HuH-7.5 (cell line): ENCODE measurements around the gene IRS2.
"Not testable (repeated sequence)": the region's sequence is repeated elsewhere in the genome, so short reads cannot be mapped to it uniquely, and the experiment has no call there.

ENCODE experiments used
- DNase-seq: peaks from one replicate; pipeline ENCODE4 v3.0.0; 2011; ENCODE audit warnings: low spot score

The IRS2 gene, protein sequence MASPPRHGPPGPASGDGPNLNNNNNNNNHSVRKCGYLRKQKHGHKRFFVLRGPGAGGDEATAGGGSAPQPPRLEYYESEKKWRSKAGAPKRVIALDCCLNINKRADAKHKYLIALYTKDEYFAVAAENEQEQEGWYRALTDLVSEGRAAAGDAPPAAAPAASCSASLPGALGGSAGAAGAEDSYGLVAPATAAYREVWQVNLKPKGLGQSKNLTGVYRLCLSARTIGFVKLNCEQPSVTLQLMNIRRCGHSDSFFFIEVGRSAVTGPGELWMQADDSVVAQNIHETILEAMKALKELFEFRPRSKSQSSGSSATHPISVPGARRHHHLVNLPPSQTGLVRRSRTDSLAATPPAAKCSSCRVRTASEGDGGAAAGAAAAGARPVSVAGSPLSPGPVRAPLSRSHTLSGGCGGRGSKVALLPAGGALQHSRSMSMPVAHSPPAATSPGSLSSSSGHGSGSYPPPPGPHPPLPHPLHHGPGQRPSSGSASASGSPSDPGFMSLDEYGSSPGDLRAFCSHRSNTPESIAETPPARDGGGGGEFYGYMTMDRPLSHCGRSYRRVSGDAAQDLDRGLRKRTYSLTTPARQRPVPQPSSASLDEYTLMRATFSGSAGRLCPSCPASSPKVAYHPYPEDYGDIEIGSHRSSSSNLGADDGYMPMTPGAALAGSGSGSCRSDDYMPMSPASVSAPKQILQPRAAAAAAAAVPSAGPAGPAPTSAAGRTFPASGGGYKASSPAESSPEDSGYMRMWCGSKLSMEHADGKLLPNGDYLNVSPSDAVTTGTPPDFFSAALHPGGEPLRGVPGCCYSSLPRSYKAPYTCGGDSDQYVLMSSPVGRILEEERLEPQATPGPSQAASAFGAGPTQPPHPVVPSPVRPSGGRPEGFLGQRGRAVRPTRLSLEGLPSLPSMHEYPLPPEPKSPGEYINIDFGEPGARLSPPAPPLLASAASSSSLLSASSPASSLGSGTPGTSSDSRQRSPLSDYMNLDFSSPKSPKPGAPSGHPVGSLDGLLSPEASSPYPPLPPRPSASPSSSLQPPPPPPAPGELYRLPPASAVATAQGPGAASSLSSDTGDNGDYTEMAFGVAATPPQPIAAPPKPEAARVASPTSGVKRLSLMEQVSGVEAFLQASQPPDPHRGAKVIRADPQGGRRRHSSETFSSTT (N-terminal part only)

DNA sequence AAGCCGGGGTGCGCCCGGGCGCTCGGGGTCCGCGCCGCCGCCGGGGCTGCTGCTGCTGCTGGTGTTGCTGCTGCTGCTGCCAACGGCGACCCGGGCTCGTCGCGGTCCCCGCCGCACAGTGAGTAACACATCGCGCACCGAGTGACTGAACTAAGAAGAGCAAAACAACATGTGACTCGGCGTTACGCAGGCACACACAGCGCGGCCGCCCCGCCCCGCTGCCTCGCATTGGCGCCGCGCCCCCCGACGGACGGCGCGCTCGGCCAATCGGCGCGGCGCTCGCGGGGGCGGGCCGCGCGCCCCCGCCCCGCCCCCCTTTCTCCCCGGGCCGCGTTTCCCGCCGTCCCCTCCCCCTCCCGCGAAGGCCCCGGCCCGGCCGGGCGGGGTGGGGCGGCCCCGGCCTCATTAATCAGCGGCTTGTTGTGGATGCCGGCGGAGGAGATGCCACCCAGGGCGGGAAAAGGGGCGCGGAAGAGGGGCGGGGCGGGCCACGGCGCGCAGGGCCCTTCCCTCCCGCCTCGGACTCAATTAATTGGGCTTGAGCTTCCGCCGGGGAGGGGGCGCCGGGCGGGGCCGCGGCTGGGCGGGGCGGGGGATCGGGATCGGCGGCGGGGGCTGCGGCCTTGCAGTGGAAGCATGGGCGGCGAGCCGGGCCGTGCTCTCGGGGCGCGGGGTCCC is at the start of gene IRS2:
IRS2 (minus strand) TSS at position 127 of the 678 bp plus-strand sequence. CDS start 530 bp downstream, outside the sequence.
- peak; percentile 63 for DNase-seq

GRCh38 chr13:109834973-109835720 is 48.8 kb upstream of the IRS2 start:
- DNase-seq = no peak

DNA sequence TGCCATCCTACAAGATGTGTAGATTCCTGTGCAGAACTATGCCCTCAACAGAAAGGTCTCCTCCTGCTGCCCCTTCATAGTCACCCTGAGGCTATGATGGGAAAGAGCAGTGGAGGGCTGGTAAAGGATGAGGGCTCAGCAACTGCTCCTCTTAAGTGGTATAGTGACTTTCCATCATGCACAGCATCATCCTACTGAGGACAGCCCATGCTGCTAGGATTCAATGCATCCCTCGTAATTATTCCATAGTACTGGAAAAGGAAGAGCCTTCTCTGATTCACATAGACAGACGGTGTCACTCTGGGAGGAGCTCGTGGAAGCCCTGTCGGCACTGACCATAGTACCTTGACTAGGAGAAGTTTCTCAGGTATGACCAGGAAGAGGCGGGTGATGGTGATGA is 47.6 kb upstream of the IRS2 start:
- no peak for DNase-seq

DNA sequence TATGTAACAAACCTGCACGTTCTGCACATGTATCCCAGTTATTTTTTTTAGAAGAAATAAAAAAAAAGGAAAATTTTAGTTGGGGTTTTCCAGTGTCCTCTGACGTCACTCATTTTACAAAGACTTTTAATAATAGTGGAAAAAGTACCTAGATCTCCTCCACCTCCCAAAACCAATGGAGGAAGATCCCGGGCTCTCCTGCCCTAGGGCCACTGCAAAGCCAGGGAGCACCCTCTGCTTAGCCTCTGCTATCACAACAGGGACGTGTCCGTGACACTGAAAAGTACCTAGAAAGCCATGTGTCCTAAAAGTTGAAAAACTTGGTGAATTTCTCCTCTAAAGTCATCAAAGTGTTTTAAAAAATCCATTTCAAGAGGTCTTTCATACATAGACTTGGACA is 46.7 kb upstream of the IRS2 start:
- no peak for DNase-seq

DNA sequence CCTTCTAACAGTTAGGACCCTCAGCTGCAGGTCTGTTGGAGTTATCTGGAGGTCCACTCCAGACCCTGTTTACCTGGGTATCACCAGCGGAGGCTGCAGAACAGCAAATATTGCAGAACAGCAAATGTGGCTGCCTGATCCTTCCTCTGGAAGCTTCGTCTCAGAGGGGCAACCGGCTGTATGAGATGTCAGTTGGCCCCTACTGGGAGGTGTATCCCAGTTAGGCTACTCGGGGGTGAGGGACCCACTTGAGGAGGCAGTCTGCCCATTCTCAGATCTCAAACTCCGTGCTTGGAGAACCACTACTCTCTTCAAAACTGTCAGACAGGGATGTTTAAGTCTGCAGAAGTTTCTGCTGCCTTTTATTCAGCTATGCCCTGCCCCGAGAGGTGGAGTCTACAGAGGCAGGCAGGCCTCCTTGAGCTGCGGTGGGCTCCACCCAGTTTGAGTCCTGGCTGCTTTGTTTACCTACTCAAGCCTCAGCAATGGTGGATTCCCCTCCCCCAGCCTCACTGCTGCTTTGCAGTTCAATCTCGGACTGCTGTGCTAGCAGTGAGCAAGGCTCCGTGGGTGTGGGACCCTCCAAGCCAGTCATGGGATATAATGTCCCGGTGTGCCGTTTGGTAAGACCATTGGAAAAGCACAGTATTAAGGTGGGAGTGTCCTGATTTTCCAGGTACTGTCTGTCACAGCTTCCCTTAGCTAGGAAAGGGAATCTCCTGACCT is 42.4 kb upstream of the IRS2 start:
- DNase-seq = not testable (repeated sequence)

GRCh38 chr13:109823201-109823600 is 36.8 kb upstream of the IRS2 start:
- DNase-seq = not testable (repeated sequence)

DNA sequence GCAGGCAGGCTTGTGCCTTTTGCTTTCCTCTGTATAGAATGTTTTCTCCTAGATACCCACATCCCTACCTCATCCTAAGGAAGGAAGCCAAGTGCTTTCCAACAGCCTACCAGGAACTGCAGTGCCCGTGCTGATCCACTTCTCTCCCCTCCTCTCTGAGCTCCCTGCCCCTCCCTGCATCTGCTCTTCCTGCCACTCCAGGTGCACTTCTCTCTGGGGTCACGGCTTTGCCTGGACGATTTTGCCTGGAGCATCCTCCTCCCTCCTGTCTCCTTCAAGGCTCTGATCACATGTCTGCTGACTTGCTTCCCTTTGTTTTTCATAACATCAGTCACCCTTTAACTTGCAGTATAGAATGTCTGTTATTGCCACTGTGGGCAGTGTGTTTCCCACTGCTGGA is 34.7 kb upstream of the IRS2 start:
- DNase-seq = no peak

DNA sequence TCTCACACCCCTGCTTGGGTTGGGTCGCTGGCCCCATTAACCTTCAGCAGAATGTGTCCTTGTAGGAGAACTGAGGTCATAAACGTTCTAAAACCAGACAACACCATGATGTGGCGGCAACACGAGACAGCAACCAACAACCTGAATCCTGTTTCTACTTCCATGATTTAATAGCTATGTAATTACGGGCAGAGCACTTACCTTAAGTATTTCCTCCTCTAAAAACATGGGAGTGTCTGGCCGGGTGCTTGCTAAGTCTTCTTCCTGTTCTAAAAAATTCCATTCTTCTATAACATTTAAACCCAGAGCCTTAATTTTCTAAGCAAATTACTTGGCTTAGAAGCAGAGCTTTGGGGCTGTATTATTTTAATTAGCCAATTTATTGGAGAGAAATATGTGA is 33.5 kb upstream of the IRS2 start:
- no peak for DNase-seq

- DNase-seq = no peak
Observed at GRCh38 chr13:109818886-109819285, 32.5 kb upstream of the IRS2 start.

DNA sequence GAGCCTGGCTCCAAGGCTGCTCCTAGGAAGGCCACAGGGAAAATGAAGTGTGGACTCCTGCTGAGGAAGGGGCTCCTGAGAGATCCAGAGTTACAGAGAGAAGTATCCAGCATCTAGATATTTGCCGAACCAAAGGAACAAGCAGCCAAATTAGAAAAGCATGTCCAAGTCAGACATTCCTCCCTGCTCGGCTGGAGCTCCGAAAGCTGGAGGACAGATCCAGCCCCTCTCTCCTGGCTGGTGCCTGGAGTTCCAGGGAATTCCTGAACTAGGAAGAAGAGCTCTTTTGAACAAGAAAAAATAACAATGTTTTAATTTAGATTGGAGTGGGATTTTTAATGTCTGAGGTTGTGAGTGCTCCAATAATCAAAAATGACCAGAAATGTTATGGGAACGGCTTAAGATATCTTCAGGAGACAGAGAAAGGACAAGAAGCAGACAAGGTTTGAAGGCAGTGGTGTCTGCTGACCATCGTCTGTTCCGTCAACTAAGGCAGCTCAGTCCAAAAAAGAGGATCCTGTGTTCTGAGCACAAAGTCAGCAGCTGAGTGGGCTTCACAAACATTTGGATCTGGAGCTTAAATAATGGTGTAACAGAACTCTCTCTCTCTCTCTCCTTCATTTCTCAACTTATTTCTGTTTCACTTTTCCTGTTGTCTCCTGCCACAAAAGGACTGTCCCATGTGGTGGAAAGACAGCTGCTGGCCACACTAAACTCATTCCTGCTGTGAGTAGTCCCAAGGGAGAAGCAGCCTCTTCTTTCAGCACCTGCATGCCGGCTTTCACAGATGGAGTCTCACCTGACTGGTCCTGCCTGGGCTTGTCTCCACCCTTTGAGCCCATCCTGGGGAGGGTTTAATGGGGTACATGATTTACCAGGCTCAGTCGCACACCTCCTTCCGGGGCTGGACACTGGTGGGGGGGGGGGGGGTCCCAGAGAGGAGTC is 31.5 kb upstream of the IRS2 start:
- no peak for DNase-seq

- no peak for DNase-seq
Observed at GRCh38 chr13:109816808-109817203, 30.4 kb upstream of the IRS2 start.

DNA sequence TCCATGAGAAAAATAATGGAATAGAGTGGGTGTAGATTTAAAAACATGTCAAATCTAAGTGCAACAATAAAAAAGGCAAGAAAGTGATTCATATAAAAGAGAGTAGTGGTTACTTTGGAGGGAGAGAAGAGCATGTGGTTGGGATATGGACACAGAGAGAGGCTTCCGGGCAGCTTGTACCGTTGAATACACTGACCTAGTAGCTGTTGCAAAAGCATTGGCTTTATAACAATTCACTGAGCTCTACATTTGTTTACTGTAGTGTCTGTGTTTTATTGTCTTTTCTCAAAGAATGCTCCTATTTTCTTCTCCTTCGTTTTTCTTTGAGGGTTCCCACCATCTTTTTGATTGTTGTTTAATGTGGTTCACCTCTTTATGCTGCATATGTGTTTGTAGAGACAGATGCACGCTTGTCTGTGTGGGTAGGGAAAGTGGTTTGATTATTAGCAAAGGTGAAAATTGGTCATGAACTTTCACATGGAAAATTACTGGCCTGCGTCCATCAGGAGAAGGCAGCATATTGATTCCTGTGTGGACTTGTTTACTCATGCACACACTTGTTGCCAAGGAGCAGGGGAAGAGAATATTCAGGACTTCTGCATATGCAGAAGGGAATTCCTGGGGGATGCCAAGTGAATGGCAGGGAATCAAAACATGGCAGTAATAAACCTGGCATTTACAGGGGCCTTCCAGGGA is 29.9 kb upstream of the IRS2 start:
- DNase-seq = no peak

DNA sequence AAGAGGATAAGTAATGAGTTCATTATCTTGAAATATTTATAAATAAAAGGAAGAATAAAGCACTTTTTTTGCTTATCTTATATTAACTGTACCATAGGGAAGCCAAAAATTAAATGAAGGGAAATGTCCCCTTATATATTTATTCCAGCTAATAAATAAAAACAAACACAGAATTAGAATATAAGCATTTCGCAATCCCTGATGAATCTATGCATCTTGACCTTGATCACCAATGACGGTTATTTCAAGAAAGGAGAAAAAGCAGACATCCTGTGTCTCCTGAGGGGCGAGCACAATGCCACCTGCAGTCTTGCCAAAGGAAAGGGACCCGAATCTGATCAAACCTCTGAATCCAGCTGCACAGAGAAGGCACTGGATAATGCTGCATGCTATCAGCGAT is 29.3 kb upstream of the IRS2 start:
- no peak for DNase-seq

GRCh38 chr13:109813663-109814062 is 27.3 kb upstream of the IRS2 start:
- no peak for DNase-seq

GRCh38 chr13:109812382-109812781 is 26.0 kb upstream of the IRS2 start:
- no peak for DNase-seq

GRCh38 chr13:109810761-109811510 is 24.6 kb upstream of the IRS2 start:
- no peak for DNase-seq

DNA sequence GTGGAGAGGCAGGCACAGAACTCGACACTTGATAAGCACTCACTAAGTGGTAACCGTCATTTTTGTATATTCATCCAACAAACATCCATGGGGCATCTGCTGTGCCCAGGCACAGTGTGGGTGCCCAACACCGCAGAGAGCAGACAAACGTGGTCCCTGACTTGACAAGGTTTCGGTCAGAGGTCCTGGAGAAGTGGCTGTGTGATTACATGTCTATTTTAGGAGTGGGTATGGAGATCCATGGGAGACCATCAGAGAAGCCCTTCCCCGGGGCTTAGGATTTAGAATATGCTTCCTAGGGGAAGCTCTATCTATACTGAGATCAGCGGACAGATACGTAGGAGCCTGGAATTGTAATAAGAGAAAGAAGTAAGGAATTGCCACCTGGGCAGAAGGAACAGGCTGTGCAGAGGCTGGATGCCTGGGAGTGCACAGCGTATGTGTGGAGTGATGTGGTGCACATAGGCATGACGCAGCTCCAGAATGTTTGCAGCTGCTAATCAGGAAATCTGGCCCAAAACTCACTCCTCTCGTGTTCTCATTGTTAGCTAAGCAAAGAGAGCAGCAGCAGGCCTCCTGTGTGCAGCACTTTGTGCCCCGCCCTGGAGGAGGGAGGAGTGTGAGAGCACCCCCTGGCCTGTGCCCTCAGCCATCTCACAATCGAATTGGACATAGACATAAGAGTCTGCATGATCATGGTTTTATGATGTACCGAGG is 23.0 kb upstream of the IRS2 start:
- no peak for DNase-seq
